Esophagus muscularis mucosa (tissue), 4 donors: ENCODE data around the gene ATP2B1. TPM values are rescaled to one million over a fixed set of nuclear protein-coding genes. Genes with fewer than 3 reads are reported as not detected.

Experiments
- DNase-seq: peaks from one replicate; pipeline ENCODE4 v3.0.0-alpha.2; 2017; ENCODE audit errors: extremely low spot score
- H3K27ac ChIP-seq, 4 donors: fragments of 200-600 bp; sonication (generic); replicated peaks in 1 of 4; 1 replicate in 3 of 4; 2 replicates in 1 of 4; pipeline ENCODE4 v1.5.1; 2016 to 2019; ENCODE audit warnings: mild to moderate bottlenecking in 1 of 4
- H3K27me3 ChIP-seq, 4 donors: fragments of 200-600 bp; sonication (generic); one replicate each; pipeline versions ENCODE4 v1.5.1 to v1.6.0; 2016 to 2019
- H3K36me3 ChIP-seq, 4 donors: fragments of 200-600 bp; sonication (generic); one replicate each; pipeline ENCODE4 v1.5.1; 2016 to 2019
- H3K4me1 ChIP-seq, 4 donors: fragments of 200-600 bp; sonication (generic); one replicate each; pipeline ENCODE4 v1.5.1; 2016 to 2019
- H3K4me3 ChIP-seq, 4 donors: fragments of 200-600 bp; sonication (generic); 1 replicate in 2 of 4; 2 replicates in 2 of 4; pipeline ENCODE4 v1.5.1; 2016 to 2019; ENCODE audit warnings: mild to moderate bottlenecking in 4 of 4, moderate library complexity in 1 of 4
- H3K9me3 ChIP-seq, 4 donors: fragments of 200-600 bp; sonication (generic); 1 replicate in 3 of 4; 2 replicates in 1 of 4; pipeline ENCODE4 v1.5.1; 2016 to 2019
- EP300 ChIP-seq: sonication (generic); formaldehyde crosslinking; IDR thresholded peaks from one replicate; pipeline ENCODE4 v1.6.1; 2017; ENCODE audit warnings: antibody characterized with exemption
- POLR2A ChIP-seq: fragments of 450-650 bp; IDR thresholded peaks from one replicate; pipeline ENCODE4 v1.6.1; 2017; ENCODE audit warnings: antibody characterized with exemption, moderate library complexity, mild to moderate bottlenecking, low read depth
- POLR2AphosphoS5 ChIP-seq, 2 donors: sonication (generic); formaldehyde crosslinking; IDR thresholded peaks; one replicate each; pipeline ENCODE4 v1.6.1; 2017; ENCODE audit warnings: antibody characterized with exemption in 2 of 2
- WGBS: methylation state at CpG from one replicate; pipeline ENCODE4 v1.1.5; 2018; 5-methylcytosine and 5-hydroxymethylcytosine counted together
- intact Hi-C: fragments of 100-400 bp; cut with DNase I; formaldehyde crosslinking; loops from one replicate; pipeline ENCODE4 v1.15.1; 2023
- total RNA-seq, 4 donors: library from RNA; depleted of rRNA; stranded (reverse); fragments of >200 nt; gene quantifications; one replicate each; pipeline versions ENCODE4 v1.1.0 to v1.2.1, GENCODE V29; 2016
- TF ChIP-seq, protein P1 (sequence below), 3 experiments: fragments of 200-600 bp in 2 of 3; fragments of 450-650 bp in 1 of 3; sonication (generic) in 2 of 3; IDR thresholded peaks; one replicate each; pipeline ENCODE4 v1.5.1; 2017 to 2019; ENCODE audit warnings: antibody characterized with exemption in 3 of 3, mild to moderate bottlenecking in 2 of 3, moderate library complexity in 1 of 3

ATP2B1 gene
- total RNA-seq, 4 donors from 2014 or later = 16.0 to 36.9 (median 20.7) TPM

DNA sequence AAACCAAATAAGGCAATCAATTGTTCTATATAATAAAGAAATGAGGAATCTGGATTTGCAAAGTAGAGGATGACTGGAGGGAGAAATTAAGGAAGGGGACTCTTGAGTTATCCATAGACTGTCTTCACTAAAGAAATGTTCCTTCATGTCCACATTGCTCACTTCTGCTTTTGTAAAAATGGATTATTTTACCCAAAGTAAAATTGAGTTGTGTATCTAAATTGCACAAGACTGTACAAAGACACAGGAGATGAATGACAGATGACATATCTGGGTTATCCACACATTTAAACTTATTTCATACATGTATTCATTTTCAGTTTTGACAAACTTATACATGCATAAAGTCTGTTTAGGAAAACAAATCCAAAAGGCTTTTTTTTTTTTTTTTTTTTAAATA lies 11.3 kb downstream of the ATP2B1 start:
- TF ChIP-seq, protein P1, sequence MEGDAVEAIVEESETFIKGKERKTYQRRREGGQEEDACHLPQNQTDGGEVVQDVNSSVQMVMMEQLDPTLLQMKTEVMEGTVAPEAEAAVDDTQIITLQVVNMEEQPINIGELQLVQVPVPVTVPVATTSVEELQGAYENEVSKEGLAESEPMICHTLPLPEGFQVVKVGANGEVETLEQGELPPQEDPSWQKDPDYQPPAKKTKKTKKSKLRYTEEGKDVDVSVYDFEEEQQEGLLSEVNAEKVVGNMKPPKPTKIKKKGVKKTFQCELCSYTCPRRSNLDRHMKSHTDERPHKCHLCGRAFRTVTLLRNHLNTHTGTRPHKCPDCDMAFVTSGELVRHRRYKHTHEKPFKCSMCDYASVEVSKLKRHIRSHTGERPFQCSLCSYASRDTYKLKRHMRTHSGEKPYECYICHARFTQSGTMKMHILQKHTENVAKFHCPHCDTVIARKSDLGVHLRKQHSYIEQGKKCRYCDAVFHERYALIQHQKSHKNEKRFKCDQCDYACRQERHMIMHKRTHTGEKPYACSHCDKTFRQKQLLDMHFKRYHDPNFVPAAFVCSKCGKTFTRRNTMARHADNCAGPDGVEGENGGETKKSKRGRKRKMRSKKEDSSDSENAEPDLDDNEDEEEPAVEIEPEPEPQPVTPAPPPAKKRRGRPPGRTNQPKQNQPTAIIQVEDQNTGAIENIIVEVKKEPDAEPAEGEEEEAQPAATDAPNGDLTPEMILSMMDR (IDR thresholded peaks at IDR 0.05) = no peak
- TF ChIP-seq EP300 (no peak), POLR2A (no peak), POLR2AphosphoS5 (IDR thresholded peaks at IDR 0.05) (no peak)
- no peaks in the 10 kb centered on the region for H3K36me3 ChIP-seq
- no peaks in the 10 kb centered on the region for H3K9me3 ChIP-seq
- DNase-seq = no peak
- H3K27ac ChIP-seq = no peak overlapping the region
- no peak overlapping the region for H3K4me3 ChIP-seq
- no peaks in the 10 kb centered on the region for H3K27me3 ChIP-seq
- intact Hi-C loops = no loop called here
- peaks cover 0 to 52% (median 45%) of the 10 kb centered on the region in 4 donors for H3K4me1 ChIP-seq

DNA sequence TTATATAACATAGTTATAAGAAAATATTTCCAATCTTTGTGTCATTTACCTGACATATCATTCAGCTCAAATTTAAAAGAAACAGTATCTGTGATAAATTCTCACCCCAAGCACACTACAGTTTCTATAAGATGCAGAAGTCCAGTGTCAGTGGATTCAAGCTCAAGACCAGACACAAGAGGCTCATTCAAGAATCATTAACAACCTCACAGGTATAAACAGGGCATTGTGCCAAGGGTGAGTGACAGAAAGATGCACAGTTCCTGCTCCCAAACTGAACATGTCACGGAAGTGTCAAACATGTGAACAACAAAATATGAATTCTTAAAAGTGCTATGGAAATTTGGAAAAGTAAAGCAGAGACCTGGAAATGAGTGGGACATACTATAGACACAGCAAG lies 12.8 kb downstream of the ATP2B1 start:
- H3K4me1 ChIP-seq = peaks cover 0 to 56% (median 50%) of the 10 kb centered on the region in 4 donors
- TF ChIP-seq, protein P1 (IDR thresholded peaks at IDR 0.05) = no peak
- TF ChIP-seq POLR2AphosphoS5 (IDR thresholded peaks at IDR 0.05) = no peak
- TF ChIP-seq EP300 = no peak
- TF ChIP-seq POLR2A = no peak
- intact Hi-C loops = no loop called here
- no peak overlapping the region for H3K27ac ChIP-seq
- H3K4me3 ChIP-seq = no peak overlapping the region
- DNase-seq = no peak
- no peaks in the 10 kb centered on the region for H3K27me3 ChIP-seq
- 72% methylated on average over 1 of the region's 1 CpG for WGBS
- H3K36me3 ChIP-seq = no peaks in the 10 kb centered on the region
- H3K9me3 ChIP-seq = no peaks in the 10 kb centered on the region

DNA sequence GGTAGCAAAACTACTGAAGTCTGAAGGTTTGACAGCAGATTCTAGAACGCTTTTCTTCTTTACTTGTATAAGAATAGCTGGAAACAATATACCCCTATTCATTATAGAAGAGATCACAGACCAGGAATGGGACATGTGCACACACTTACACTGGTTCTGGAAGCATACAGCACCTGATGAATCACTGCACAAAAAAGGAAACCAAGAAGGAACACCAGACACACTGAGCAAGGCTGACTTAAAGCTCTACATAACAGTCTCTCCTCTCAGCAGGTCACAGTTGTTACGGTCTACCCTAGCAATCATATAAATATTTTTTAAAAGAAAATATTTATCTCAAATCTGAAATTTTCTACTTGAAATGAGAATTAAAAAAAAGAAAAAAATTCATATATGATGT lies 13.5 kb downstream of the ATP2B1 start:
- WGBS = 70% methylated on average over 2 of the region's 2 CpGs
- Histone ChIP-seq H3K4me3 (no peak overlapping the region), H3K27me3 (no peaks in the 10 kb centered on the region), H3K27ac (no peak overlapping the region), H3K4me1 (peaks cover 0 to 59% (median 55%) of the 10 kb centered on the region in 4 donors), H3K9me3 (no peaks in the 10 kb centered on the region), H3K36me3 (no peaks in the 10 kb centered on the region)
- TF ChIP-seq POLR2AphosphoS5 (IDR thresholded peaks at IDR 0.05) = peak in 1 of 2 donors; percentile 41
- TF ChIP-seq, protein P1 (IDR thresholded peaks at IDR 0.05) = no peak
- DNase-seq = no peak
- intact Hi-C loops = no loop called here

DNA sequence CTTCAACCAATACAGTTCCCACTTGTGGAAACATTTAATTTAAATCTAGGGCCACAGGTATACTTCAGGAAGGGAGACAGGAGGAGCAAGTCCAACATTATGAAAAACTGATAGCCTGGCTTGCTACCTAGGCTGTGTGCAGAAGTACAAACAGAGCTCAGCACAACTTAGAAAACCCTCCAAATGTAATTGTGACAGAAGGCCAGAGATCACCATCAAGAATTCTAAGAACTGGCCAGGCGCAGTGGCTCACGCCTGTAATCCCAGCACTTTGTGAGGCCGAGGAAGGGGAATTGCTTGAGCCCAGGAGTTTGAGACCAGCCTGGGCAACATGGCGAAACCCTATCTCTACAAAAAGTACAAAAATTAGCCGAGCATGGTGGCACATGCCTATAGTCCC lies 14.1 kb downstream of the ATP2B1 start:
- Histone ChIP-seq H3K4me3 (no peak overlapping the region), H3K27ac (peak overlapping the region in 1 of 4 donors; percentile 7), H3K27me3 (no peaks in the 10 kb centered on the region), H3K4me1 (peaks cover 0 to 59% (median 55%) of the 10 kb centered on the region in 4 donors), H3K9me3 (no peaks in the 10 kb centered on the region), H3K36me3 (no peaks in the 10 kb centered on the region)
- DNase-seq = no peak
- 96% methylated on average over 5 of the region's 5 CpGs for WGBS
- TF ChIP-seq EP300 = no peak
- no peak for TF ChIP-seq POLR2A
- TF ChIP-seq, protein P1 (IDR thresholded peaks at IDR 0.05) = no peak
- TF ChIP-seq POLR2AphosphoS5 (IDR thresholded peaks at IDR 0.05) = no peak
- intact Hi-C loops = no loop called here

DNA sequence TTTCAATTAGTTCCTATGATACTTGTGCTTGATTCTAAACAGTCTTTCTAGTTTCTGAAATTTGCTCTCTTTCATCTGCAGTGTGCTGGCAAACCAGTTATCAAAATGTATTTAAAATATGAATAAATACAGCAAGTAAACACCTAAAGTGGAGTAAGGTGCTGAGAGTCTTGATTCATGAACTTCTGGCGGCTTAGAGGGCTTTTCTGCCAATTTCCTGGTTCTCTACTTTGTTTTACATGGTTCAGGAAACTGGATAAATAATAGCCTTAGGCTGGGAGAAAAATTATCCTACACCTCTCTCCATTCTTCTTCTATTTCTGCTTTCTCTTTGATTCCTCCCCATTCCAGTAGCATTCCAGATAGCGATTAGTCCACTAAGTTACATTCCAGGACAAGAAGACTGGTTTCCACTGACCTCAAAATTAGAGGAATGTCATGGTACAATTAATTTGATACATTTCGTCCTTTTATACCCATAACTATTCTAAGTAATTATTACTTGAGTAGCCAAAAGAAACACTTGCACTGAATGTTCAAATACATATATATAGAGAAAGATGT lies 14.9 kb downstream of the ATP2B1 start:
- intact Hi-C loops = no loop called here
- TF ChIP-seq, protein P1 (IDR thresholded peaks at IDR 0.05) = no peak
- no peak for TF ChIP-seq POLR2A
- no peak for TF ChIP-seq POLR2AphosphoS5 (IDR thresholded peaks at IDR 0.05)
- TF ChIP-seq EP300 = no peak
- H3K4me1 ChIP-seq = peaks cover 0 to 60% (median 53%) of the 10 kb centered on the region in 4 donors
- H3K9me3 ChIP-seq = no peaks in the 10 kb centered on the region
- no peak for DNase-seq
- H3K27me3 ChIP-seq = no peaks in the 10 kb centered on the region
- whole genome bisulfite sequencing = 89% methylated on average over 3 of the region's 3 CpGs
- H3K4me3 ChIP-seq = no peak overlapping the region
- H3K36me3 ChIP-seq = no peaks in the 10 kb centered on the region
- H3K27ac ChIP-seq = no peak overlapping the region
